Measurements from ENCODE around the gene TUBB2A. TPM values are rescaled to one million over a fixed set of nuclear protein-coding genes. Genes with fewer than 3 reads are reported as not detected.
"Not testable (repeated sequence)": the region's sequence is repeated elsewhere in the genome, so short reads cannot be mapped to it uniquely, and the experiment has no call there.

TUBB2A gene
- total RNA-seq, 1 experiment from 2014 or later, result 327 TPM

- DNase-seq (ENCODE audit: low read depth), result no peak
Measured at GRCh38 chr6:3181105-3181504, 23.8 kb upstream of the TUBB2A start.

GRCh38 chr6:3179945-3180344, 22.6 kb upstream of the TUBB2A start:
- not testable (repeated sequence) for DNase-seq (ENCODE audit: low read depth)

GRCh38 chr6:3178666-3179065, 21.3 kb upstream of the TUBB2A start:
- DNase-seq (ENCODE audit: low read depth), result not testable (repeated sequence)

GRCh38 chr6:3176562-3177355, 19.4 kb upstream of the TUBB2A start:
- DNase-seq (ENCODE audit: low read depth), result peak; percentile 96

GRCh38 chr6:3175715-3176402, 18.5 kb upstream of the TUBB2A start:
- DNase-seq (ENCODE audit: low read depth), result peak; percentile 91

GRCh38 chr6:3173636-3174089, 16.3 kb upstream of the TUBB2A start:
- not testable (repeated sequence) for DNase-seq (ENCODE audit: low read depth)

- DNase-seq (ENCODE audit: low read depth), result not testable (repeated sequence)
Measured at GRCh38 chr6:3172789-3173188, 15.4 kb upstream of the TUBB2A start.

- DNase-seq (ENCODE audit: low read depth), result peak; percentile 58
Measured at GRCh38 chr6:3171313-3172175, 14.2 kb upstream of the TUBB2A start.

- DNase-seq (ENCODE audit: low read depth), result not testable (repeated sequence)
Measured at GRCh38 chr6:3170676-3171075, 13.3 kb upstream of the TUBB2A start.

GRCh38 chr6:3168046-3168445, 10.7 kb upstream of the TUBB2A start:
- DNase-seq (ENCODE audit: low read depth), result not testable (repeated sequence)

GRCh38 chr6:3166535-3167225, 9.3 kb upstream of the TUBB2A start:
- DNase-seq (ENCODE audit: low read depth), result not testable (repeated sequence)

- DNase-seq (ENCODE audit: low read depth), result peak; percentile 98
Measured at GRCh38 chr6:3165631-3166534, 8.5 kb upstream of the TUBB2A start.

GRCh38 chr6:3164388-3164787, 7.0 kb upstream of the TUBB2A start:
- no peak for DNase-seq (ENCODE audit: low read depth)

- DNase-seq (ENCODE audit: low read depth), result no peak
Measured at GRCh38 chr6:3163248-3163594, 5.9 kb upstream of the TUBB2A start.

GRCh38 chr6:3162565-3163247, 5.4 kb upstream of the TUBB2A start:
- DNase-seq (ENCODE audit: low read depth), result peak; percentile 89

- DNase-seq (ENCODE audit: low read depth), result no peak
Measured at GRCh38 chr6:3162067-3162497, 4.7 kb upstream of the TUBB2A start.

- DNase-seq (ENCODE audit: low read depth), result peak; percentile 47
Measured at GRCh38 chr6:3159805-3160781, 2.7 kb upstream of the TUBB2A start.
